ENCODE data around the gene CHDH.

CHDH gene

DNA sequence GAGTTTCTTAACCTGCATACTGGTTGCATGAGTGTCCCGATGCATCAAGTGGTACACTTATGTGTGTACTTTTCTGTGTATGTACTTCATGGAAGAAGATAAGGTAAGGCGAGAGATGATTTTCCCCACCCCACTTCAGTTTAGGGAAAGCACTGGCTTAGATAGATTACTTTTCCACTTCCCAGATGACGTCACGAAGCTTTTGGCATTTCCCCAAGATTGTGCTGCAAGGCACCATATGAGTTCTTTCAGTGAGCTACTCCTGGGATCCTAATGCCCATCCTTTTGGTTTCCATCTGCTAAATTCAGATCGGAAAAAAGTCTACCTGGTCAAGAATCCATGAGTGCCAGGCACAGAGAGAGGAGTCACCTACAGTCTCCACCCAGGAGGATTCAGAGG is 4.7 kb upstream of the CHDH start:
- no peak for DNase-seq

DNA sequence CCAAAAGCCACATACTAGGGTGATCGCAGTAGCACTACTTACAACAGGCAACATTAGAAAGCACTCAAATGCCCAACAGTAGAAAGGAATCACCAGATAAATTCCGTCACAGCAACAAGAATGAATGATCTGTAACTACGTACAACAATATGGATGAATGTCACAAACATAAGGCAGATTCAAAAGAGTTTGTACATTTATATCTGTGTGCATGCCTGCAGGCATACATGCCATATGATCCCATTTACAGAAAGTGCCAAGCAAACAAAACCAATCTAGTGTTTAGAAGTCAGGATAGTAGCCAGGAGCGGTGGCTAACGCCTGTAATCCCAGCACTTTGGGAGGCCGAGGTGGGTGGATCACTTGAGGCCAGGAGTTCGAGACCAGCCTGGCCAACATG is 3.7 kb upstream of the CHDH start:
- no peak for DNase-seq

DNA sequence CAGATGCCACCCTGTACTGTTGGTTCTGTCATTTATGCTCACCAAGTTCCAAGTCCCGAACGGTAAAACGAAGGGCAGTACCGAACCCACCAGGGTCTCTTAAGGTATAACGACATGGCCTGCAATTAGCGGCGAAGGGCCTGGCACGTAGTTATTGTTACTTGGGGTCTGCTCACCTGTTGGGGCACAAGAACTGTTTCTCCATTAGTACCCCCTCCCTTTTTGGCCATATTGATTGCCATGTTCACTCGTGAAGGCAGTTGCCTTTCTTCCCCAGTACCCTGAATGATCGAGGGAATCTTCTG is 584 bp upstream of the CHDH start:
- DNase-seq = no peak

DNA sequence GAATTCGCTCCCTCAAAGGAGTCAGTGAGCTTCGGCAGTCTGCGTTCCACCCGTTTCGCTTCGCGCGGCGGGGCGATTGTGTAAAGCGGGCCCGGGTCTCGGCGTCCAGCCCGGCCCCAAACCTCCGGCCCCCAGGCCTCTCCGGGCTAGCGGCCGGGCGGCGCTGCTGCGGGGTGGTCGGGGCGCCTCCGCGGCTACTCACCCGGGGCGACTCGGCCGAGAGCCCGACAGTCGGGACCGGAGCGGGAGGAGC is 412 bp downstream of the CHDH start:
- no peak for DNase-seq

DNA sequence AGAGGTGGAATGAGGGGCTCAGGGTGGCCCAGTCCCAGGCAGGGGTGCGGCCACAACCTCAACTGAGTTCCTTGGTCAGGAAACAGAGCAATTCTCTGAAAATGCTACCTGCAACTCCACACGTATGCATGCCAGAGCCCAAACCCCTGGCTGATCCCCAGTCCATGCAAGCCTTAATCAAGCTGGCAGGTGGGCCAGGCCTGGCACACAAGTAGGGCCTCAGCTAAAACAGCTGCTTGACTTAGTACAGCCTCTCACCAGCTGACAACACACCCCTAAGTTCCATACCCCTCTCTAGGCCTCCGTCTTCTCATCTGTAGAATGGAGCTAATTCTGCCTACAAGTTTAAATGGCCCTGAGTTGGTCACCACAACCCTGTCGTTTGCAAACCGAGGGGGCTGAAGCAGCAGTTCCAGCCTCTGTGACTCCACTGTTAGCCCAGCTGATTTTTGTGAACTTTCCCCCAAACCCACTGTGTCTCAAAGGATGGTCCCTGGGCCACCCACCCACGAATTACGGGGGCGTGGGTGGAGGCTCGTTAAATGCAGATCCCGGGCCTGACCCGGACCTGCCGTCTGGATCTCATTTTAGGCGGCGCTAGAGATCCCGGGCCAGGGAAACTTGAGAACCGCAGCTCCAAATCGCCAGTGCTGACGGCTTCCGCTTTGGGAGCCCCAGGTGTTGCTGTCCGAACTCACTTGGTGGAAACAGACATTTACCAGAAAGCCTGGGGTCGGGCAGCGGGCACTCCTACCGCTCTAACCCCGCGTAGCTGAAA is 927 bp downstream of the CHDH start:
- DNase-seq = no peak

DNA sequence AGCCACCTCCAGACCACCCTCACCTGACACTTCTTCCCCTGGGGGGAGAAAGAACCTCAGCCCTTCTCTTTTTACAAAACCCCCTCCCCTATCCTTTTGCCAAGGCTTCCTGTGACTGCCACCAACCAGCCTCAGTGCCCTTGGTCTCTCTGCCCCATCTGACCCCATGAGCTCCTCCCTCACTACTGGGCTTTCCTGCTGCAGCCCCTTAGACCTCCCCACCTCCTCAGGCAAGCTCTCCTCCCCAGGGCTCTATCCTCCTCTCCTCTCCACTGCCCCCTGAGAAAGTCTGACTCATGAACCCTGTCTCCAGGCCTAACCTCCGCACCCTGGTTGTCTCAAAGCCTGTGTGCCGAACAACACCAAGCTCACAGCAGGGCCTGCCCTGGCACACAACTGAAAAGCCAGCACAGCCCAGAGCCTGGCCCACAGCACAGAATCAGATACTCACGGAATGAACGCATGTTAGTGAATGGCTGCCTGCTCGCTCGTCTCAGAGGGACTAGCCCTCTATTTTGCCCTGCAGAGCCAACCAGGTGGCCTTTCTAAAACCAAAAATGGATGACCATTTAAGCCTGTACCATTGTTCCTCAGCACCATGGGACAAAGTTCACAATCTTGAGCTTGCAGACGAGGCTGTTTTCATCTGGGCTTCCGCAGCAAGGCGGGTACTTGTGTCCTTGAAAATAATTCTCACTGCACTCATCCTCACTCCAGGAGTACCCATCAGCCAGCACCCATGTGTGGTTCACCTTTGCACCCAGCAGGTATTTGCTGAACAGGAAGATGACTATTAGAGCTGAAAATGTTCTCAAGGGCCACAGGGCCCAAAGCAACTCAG is 1.7 kb downstream of the CHDH start:
- DNase-seq = no peak

DNA sequence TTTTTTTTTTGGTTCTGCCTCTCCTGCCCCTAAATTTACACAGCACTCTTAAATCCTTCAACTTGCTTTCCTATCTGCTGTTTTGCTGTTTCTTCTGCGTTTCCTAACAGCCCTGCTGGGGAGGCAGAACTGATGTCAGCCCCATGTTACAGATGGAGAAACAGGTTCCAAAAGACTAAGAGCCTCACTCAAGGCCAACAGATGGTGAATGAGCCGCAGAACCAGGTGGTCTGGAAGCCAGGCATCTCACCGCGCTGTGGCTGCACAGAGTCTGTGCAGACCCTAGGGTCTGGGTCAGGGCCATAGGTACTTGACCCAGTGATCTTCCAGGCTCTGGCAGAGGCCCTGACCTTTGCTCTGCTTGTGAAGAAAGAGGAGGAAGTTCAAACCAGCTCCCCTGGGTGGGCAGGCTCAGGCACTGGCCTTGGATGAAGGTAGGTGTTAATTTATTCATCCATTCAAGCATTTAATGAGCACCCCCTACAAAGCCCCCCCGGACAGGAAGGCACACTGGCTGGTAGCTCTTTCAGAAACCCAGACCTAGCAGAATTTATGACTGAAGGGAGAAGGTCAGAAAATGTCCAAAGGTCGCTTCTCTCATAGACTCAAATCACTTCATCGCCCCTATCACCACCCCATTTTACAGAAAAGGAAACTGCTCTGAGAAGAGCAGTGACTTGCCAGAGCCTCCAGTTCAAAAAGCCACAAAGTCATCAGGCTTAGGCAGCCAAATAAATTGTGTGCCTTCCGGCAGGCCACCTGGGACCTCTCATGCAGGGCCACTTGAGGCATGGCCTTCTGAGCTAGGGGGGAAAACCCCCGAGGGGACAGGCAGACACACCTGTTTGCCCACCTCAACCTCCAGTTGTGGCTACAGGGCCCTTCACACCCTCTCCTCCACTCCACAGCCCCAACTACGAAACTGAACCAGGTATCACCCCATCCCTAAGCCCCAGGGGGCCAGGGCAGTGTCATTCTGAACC is 2.7 kb downstream of the CHDH start:
- no peak for DNase-seq

DNA sequence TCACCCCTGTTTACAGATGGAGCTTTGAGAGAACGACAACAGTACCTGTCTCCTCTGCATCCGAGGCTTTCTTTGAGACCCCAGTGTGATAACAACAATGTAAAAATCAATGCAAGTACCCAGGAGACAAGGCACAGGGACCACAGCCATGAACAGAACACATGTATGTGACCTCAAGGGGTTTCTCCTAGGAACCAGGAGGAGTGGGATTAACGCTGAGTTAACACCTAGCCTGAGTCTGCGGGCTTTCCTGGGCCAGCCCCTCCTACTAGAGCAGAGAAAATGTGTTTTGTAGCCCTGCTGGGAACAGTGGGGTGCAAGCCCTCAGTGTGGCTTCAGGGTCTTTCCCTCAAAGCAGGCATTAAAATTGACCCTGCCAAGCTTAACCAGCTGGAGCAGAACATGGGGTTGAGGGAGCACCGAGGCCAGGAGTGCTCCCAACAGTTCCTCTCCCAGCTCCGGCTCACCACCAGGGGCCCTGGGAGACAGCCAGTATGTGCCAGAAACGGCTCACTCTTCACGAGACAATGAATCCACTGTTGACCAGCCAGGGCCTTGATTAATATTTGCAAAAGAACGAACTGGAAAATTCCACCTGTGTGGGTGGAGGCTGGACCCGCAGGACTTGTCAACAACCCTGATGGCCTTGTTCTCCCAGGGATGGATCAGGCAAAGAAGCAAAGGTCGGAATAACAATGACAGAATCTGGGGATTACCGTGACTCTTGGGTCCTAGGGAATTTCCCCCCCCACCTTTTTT is 3.6 kb downstream of the CHDH start:
- no peak for DNase-seq

DNA sequence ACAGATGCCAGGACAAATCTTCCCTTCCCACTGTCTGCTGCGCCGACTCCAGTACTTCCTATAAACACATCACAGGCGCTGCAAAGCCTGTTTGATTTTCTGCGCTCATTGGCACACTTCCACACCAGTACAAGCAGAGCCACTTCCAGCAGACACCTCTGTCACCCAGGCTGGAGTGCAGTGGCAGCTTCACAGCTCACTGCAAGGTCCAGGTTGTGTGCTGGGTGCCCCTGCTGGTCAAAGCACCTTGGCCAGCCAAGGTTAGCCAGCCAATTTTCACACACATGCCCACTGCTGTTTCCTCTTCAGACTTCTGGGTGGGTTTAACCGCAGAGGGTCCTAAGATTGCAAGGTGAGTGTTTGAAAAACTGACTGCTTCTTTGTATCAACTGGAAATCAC is 4.9 kb downstream of the CHDH start:
- no peak for DNase-seq

DNA sequence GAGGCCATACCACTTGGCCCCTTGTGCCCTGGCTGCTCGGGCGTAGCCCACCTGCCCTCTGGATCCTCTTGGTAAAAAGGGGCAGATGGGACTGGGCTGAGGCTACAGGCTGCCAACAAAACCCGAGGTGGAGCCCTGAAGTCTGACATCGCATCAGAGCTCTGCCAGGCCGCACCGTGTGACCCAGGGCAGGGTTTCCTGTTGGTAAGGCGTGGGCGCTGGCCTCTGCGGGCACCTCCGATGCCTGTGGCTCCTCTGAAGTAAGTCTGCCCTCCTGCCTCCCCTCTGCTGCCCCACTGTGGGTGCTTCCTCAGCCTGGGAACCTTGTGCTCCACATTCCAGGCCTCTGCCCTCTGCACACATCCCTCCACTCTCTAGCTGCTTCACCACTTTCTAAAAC is 8.9 kb downstream of the CHDH start:
- DNase-seq = no peak

DNA sequence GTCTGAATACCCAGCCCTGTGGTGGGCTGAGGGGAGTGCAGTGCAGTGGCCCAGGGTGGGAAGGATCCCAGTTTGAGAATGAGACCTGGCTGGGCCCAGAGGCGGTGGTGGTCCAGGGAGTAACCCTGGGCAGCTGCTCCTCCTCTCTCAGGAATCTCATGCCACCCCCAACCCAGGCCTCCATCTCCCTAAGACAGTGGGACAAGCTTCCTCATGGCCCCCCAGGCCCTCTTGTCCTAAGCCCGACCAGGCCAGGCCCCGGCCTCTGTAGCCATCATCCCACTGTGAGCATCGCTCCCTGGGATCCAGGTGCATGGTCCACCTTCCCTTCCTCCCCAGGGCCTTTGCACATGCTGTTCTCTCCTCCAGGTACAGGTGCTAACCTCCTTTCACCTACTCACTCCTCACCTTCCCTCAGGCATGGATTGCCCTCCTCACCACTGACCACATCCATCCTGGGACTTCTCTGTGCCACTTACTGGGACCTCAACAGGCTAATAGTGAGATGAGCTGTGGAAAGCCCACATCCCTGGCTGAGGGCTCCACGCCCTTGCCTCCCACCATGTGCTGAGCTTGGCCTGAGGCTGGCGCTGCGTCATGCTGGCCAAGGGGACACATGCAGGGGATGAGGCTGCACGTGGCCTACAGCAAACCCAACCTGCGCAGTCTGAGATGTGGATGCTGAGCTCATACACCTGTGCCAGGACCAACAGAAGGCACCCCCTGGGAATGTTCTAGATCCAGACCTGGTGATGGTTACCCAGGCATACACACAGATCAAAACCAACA is 9.9 kb downstream of the CHDH start:
- no peak for DNase-seq

DNA sequence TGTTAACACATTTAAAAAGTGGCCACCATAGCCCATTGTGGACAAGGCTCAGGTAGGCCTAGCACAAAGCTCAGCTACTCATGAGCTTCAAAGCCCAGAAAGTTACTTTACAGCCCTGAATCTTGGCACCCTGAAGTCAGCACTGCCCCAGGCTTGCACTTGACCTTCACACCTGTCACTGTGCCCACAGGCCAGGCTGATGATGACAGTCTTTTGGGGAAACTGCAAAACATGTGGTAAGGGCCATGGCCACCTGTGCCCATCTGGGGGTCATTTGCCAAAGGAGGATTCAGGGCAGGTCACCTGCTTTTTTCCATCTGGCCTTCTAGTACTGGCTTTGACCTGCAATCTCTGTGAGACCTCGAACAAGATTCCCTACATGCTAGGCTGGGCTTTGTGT is 11.0 kb downstream of the CHDH start:
- DNase-seq = no peak

DNA sequence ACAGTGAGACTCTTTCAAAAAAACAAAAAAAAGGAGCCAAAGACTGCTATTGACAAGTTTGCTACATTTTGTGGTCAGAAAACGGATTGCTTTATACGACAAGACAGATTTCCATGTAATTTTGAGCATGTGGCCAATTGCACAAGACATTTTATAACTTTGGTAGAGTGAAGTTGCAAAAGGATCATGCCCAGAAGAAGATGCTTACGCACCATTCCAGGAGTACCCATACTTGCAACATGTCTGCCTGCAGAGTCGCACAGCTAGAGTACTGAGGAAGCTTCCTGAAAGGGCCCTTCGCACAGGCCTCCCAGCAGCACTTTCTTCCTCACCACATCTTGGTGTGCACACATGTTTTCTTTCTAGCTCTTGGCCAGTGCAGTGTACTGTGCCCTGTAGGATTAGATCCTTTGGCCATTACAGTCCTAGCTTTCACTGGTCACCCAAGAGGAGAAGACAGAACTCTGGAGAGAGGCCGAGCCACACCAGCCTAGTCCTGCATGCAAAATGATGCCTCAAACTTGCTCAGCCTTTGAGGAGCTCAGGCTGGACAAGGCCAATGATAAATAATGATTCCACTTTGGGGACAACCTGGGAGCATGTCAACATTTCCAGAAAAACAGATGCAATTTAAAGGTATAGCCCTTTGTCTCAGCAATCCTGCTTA is 11.7 kb downstream of the CHDH start:
- no peak for DNase-seq

DNA sequence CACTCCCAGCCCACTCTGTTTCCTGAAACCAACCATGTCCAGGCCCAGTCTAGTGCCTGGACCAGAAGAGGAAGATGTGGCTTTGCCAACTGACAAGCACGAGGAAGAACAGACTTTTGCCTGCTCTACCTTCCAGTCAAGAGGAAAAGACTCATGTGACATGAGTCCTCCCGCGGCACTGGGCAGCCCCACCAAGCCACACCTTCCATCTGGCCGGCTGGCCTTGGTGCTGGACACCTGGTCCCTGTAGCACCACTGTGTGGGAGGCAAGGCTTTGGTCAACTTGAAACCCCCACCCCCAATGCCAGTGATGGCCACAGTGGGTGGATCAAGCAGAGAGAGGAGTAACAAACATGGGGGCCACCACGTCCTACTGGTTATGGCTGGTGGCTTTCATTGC is 12.5 kb downstream of the CHDH start:
- DNase-seq = no peak

DNA sequence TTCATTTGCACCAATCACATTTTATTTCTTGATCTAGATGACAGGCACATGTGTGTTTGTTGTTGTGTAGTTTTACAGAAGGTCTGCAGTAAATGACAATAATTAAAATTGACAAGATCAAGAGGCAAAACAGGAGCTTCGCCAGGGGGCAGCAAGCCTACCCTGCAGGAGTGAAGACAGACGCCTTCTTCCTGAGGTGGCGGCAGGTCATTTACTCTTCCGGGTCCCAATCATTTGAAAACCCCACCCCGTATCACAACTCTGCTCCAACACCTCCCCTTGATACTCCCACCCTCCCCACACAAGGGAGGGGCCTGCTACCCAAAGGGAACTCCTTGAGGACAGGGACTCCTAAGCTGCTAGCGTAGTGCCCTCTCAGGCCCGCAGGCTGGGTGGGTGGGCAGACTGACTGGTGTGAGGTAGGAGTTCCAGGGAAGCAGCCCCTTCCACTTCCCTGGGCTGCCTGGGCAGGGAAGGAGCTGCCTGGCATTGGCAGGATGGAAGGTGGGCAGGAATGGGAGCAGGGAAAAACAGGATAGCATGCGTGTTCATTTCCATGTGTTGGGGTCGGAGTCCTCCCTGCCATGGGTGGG is 13.1 kb downstream of the CHDH start:
- no peak for DNase-seq

DNA sequence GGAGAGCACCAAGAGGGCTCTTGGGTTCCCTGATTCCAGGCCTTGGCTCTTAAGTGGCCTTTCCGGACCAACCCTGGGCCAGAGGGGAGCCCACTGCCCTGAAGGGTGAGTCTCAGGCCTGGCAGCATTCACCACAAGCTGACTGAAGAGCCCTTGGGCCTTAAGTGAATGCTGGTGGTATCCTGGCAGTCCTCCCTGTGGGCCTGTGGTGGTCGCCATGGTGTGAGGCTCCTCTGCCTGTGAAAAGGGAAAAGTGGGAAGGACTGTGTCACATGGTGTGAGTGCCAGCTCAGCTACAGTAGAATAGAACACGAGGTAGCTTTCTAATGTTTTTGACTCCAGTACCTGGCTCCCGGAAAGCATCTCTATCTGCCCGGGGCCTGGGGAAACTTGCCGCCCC is 15.3 kb downstream of the CHDH start:
- no peak for DNase-seq

DNA sequence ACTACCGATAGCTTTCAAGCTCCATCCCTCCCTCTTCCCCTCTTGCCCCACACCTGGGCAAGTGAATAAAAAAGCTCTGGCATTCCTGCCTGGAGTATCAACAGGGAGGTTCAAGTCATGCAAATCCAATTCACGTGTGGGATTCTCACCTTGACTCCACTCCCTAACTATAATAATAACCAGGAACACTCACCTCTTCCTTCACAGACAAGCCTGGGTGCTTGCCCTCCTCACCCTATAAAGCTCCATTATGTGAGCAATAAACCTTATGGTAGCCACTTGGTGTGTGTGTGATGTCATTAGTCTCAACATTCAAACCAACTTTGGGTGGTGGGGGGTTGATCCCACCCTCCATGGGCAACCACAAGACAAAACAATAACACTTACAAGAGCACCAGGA is 16.6 kb downstream of the CHDH start:
- DNase-seq = no peak

DNA sequence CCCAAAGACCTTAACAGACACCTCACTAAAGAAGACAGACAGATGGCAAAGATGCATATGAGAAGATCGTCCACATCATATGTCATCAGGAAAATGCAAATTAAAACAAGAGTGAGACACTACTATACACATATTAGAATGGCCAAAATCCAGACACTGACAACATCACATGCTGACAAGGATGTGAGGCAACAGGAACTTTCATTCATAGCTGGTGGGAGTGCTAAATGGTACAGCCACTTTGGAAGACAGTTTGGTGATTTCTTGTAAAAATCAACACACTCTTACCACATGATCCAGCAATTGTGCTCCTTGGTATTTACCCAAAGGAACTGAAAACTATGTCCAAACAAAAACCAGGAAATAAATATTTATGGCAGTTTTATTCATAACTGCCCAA is 17.6 kb downstream of the CHDH start:
- no peak for DNase-seq

DNA sequence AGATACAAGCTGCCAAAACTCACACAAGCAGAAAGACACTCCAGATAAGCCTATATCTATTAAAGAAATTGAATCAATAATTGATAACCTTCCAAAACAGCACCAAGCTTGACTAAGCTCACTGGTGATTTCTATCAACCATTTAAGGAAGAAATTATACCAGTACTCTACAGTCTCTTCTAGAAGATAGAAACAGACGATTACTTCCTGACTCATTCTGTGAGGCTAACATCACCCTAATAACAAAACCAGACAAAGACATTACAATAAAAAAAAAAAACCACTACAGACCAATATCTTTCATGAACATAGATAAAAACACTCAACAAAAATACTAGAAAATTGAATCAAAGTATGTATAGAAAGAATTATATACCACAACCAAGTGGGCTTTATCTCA is 20.2 kb downstream of the CHDH start:
- DNase-seq = no peak

DNA sequence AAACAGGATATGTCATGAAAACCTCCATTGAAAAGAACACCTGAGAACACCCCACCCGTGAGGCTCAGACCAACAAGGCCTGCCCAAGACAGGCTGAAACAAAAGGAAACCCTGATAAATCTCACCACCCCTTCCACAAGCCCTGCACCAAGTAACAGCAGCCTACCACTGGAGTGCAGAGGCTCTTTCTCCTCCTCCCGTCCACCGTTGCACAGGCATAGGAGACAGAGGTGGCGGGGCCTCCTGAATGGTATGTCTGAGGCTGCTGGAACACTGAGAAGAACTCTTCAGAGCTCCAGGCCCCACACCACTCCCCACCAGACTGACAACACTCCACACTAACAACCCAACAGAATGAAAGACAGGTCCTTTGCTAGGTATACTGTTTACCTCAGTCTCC is 21.4 kb downstream of the CHDH start:
- DNase-seq = no peak

DNA sequence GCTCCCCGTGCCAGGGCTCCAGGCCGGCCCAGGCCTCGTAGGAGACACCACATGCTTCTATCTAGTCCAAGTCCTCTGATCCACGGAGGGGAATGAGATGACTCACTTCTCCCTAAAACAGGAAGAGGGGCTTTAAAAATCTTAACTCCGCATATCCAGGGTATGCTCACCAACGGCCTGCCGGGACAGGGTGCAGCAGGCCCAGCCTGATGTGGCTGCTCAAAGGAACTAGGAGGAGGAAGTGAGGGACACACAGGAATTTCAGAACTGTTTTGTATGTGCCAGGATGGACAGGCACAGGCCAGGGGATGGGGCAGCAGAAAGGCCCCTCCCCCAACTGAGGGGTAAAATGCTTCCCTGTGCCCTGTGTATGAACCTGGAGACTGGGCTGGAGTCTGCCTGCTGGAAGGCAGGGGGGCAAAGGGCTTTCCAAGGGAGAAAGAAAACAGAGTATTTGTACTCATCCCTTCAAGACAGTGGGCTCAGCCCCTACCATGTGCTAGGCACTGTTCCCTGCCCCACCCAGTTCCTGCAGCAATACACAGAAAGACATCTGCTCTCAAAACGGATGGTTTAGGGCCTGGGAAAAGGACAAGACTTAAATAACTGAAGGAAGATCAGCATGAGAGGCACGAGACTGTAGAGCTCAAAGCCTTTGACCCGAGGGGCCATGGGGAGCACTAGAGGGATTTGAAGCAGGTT is 22.1 kb downstream of the CHDH start:
- DNase-seq = no peak

All from CD4-positive, alpha-beta T cell treated with Interferon gamma for 1 hour (primary cell).